CD4-positive, CD25-positive, alpha-beta regulatory T cell (primary cell): ENCODE data around the gene SERINC5. TPM values are rescaled to one million over a fixed set of nuclear protein-coding genes. Genes with fewer than 3 reads are reported as not detected.

Experiments
- ATAC-seq, 2 donors: fragments of 150-1000 bp; cut with Tn5 transposase; one replicate each; pipeline ENCODE4 v1.10.0; 2021; ENCODE audit warnings: low read depth in 2 of 2, moderate number of reproducible peaks in 2 of 2, moderate library complexity in 1 of 2
- DNase-seq, 3 donors: peaks; one replicate each; pipeline versions ENCODE4 v3.0.0 to v3.0.0-alpha.2; 2012 to 2022; ENCODE audit warnings: mixed read lengths in 1 of 3
- H3K27ac ChIP-seq: one replicate; pipeline ENCODE4 v1.7.0; 2013; ENCODE audit warnings: mild to moderate bottlenecking, low read length; ENCODE audit not compliant: insufficient read depth, poor library complexity, severe bottlenecking
- H3K27me3 ChIP-seq: one replicate; pipeline ENCODE4 v1.7.0; 2013; ENCODE audit warnings: low read length; ENCODE audit not compliant: control insufficient read depth, insufficient read depth
- H3K36me3 ChIP-seq: one replicate; pipeline ENCODE4 v1.7.0; 2013; ENCODE audit warnings: mild to moderate bottlenecking, low read length, moderate library complexity; ENCODE audit not compliant: control insufficient read depth, insufficient read depth
- H3K4me1 ChIP-seq: 2 replicates; pipeline ENCODE4 v1.7.0; 2013; ENCODE audit warnings: mild to moderate bottlenecking, low read length; ENCODE audit not compliant: insufficient read depth, control insufficient read depth, poor library complexity, severe bottlenecking
- H3K4me3 ChIP-seq: one replicate; pipeline ENCODE4 v1.7.0; 2013; ENCODE audit warnings: low read depth, mild to moderate bottlenecking, low read length, moderate library complexity
- H3K9me3 ChIP-seq, 2 experiments: 1 replicate in 1 of 2; 2 replicates in 1 of 2; pipeline ENCODE4 v1.7.0; 2013; ENCODE audit warnings: low read length in 2 of 2, mild to moderate bottlenecking in 1 of 2, moderate library complexity in 1 of 2; ENCODE audit not compliant: control insufficient read depth in 2 of 2
- H3K27ac Mint-ChIP-seq, 3 donors: one replicate each; pipeline ENCODE4 v1.8.0; 2020 to 2022; ENCODE audit warnings: mild to moderate bottlenecking in 3 of 3, mixed read lengths in 3 of 3, moderate library complexity in 2 of 3
- H3K27me3 Mint-ChIP-seq: one replicate; pipeline ENCODE4 v1.8.0; 2022; ENCODE audit warnings: mild to moderate bottlenecking, mixed read lengths
- H3K36me3 Mint-ChIP-seq: one replicate; pipeline ENCODE4 v1.8.0; 2020; ENCODE audit warnings: mixed read lengths
- H3K4me1 Mint-ChIP-seq, 4 donors: one replicate each; pipeline ENCODE4 v1.8.0; 2020 to 2022; ENCODE audit warnings: mixed read lengths in 4 of 4, mild to moderate bottlenecking in 1 of 4
- H3K4me3 Mint-ChIP-seq, 4 donors: one replicate each; pipeline ENCODE4 v1.8.0; 2020 to 2022; ENCODE audit warnings: mild to moderate bottlenecking in 4 of 4, mixed read lengths in 4 of 4, moderate library complexity in 3 of 4
- H3K9me3 Mint-ChIP-seq, 7 donors: one replicate each; pipeline ENCODE4 v1.8.0; 2020 to 2022; ENCODE audit warnings: mixed read lengths in 7 of 7, mild to moderate bottlenecking in 3 of 7, moderate library complexity in 2 of 7
- polyA plus RNA-seq, 4 donors: library from polyadenylated mRNA; unstranded; fragments of 300-500 nt; fragmentation: Illumina TruSeq; gene quantifications; one replicate each; pipeline ENCODE4 v1.2.3, GENCODE V29; 2021
- total RNA-seq: library from RNA; stranded (reverse); gene quantifications from one replicate; pipeline ENCODE4 v1.2.3, GENCODE V29; 2022

SERINC5 gene
- total and polyA plus RNA-seq, 5 donors from 2014 or later = 12.7 to 80.3 (median 16.9) TPM

DNA sequence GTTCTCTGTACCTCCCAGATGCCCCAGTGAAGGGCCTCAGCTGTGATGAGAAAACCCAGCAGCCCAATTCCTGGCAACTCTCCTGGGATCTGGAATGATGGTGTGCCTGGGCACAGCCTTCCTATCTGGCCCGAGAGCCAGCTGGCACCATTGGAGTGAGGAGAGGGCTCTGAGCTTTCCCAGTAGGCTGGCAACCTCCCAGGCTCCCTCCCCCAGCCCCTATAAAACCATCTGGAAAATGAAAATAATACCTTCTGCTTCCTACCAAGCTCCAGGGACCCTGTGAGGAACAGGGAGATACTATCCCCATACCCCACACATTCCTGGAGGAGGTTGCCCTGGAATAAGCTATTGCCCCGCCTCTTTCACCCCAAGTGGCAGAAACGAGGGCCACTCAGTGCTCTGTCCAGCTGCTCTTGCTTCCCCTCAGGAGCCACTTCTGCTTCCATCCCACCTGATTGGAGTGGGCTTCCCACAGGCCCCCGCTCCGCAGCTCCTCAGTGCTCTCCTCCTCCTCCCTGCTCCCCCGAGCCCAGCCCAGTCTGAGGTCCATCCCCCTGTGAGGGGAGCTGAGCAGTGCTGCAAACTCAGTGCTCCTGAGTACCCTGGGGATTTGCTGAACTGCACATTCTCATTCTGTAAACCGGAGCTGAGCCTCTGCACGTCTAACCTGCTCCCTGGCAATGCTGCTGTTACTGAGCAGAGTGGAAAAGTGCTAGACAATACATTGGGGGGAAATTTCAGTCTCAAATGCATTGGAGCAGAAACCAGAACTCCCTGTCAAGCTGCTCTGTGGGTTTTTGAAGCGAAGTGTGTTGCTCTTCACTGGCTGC is 146.0 kb downstream of the SERINC5 start:
- Histone ChIP-seq H3K36me3 (no peaks in the 10 kb centered on the region), H3K4me3 (no peak overlapping the region), H3K9me3 (no peaks in the 10 kb centered on the region), H3K27ac (no peak overlapping the region), H3K27me3 (no peaks in the 10 kb centered on the region), H3K4me1 (no peaks in the 10 kb centered on the region)
- ATAC-seq (no peak), DNase-seq (no peak)
- Mint-ChIP-seq H3K27ac (peak overlapping the region in 1 of 3 donors; percentile 47), H3K4me1 (peaks cover 0 to 17% (median 14%) of the 10 kb centered on the region in 4 donors), H3K4me3 (no peak overlapping the region), H3K36me3 (peaks cover 39% of the 10 kb centered on the region), H3K27me3 (no peaks in the 10 kb centered on the region), H3K9me3 (peaks cover 0 to 5% (median 2%) of the 10 kb centered on the region in 7 donors)

- no peak overlapping the region for H3K4me3 ChIP-seq
- no peaks in the 10 kb centered on the region for H3K36me3 ChIP-seq
- peaks cover 18% of the 10 kb centered on the region for H3K36me3 Mint-ChIP-seq
- no peaks in the 10 kb centered on the region for H3K4me1 ChIP-seq
- no peaks in the 10 kb centered on the region for H3K27me3 ChIP-seq
- H3K9me3 ChIP-seq = no peaks in the 10 kb centered on the region
- H3K4me3 Mint-ChIP-seq = no peak overlapping the region
- ATAC-seq = no peak
- H3K9me3 Mint-ChIP-seq = peaks cover 0 to 2% (median 0%) of the 10 kb centered on the region in 7 donors
- no peak for DNase-seq
- H3K27me3 Mint-ChIP-seq = no peaks in the 10 kb centered on the region
- no peak overlapping the region for H3K27ac Mint-ChIP-seq
- H3K4me1 Mint-ChIP-seq = peaks cover 0 to 17% (median 4%) of the 10 kb centered on the region in 4 donors
- H3K27ac ChIP-seq = no peak overlapping the region
Measured at GRCh38 chr5:80106916-80107315, 148.9 kb downstream of the SERINC5 start.

DNA sequence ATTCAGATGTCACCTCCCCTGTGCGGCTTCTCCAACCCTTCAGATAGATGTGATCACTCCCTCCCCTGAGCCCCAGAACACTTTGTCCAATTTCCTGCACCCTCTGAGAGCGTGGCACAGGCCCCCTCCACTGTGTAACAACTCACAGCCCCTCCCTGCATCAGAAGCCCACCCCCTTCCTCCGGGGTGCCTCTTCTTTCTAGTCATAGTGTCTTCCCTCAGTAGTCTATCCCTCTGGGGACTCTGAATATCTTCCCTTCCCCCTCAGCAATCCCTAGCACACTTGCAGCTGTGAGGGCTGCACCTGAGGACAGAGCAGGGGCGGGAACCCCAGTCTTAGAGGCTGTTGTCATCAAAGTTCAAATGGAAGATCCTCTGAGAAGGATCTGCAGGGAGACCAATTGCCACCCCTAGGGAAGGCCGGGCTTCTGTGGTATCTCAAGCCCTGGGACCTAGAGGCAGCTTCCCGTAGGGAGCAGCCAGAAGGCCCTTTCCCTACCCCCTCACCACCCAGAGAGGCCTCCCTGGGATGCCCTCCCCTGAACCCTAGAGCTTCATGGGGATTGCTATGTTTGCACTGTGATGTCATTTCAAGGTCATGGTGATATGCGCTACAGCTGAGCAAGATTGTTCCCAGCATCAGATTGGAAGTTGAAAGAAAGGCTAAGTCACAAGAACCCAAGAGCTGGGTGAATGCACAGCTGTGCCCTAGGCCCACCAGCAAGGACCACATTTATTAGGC is 150.0 kb downstream of the SERINC5 start:
- no peak for ATAC-seq
- peaks cover 0 to 2% (median 0%) of the 10 kb centered on the region in 7 donors for H3K9me3 Mint-ChIP-seq

GRCh38 chr5:80103371-80103770 is 152.5 kb downstream of the SERINC5 start:
- H3K27ac Mint-ChIP-seq = peak overlapping the region in 1 of 3 donors; percentile 22

More for the DNA sequence above, 150.0 kb downstream of the SERINC5 start:
- Histone ChIP-seq H3K4me1 (no peaks in the 10 kb centered on the region), H3K27ac (no peak overlapping the region), H3K9me3 (no peaks in the 10 kb centered on the region), H3K27me3 (no peaks in the 10 kb centered on the region), H3K4me3 (no peak overlapping the region), H3K36me3 (no peaks in the 10 kb centered on the region)
- Mint-ChIP-seq H3K36me3 (peaks cover 11% of the 10 kb centered on the region), H3K4me3 (no peak overlapping the region), H3K27ac (peak overlapping the region in 2 of 3 donors; percentile 48 to 83), H3K27me3 (no peaks in the 10 kb centered on the region), H3K4me1 (peaks cover 2 to 10% (median 5%) of the 10 kb centered on the region in 4 donors)
- no peak for DNase-seq

GRCh38 chr5:80101993-80102392 is 153.9 kb downstream of the SERINC5 start:
- H3K4me3 ChIP-seq = no peak overlapping the region
- peak overlapping the region in 1 of 3 donors; percentile 49 for H3K27ac Mint-ChIP-seq
- H3K27me3 ChIP-seq = no peaks in the 10 kb centered on the region
- H3K27ac ChIP-seq = no peak overlapping the region
- H3K9me3 Mint-ChIP-seq = peaks cover 0 to 2% (median 0%) of the 10 kb centered on the region in 7 donors
- no peaks in the 10 kb centered on the region for H3K4me1 ChIP-seq
- ATAC-seq (no peak), DNase-seq (peak in 1 of 3 donors; percentile 55)
- no peaks in the 10 kb centered on the region for H3K36me3 ChIP-seq
- H3K4me3 Mint-ChIP-seq = no peak overlapping the region
- peaks cover 14% of the 10 kb centered on the region for H3K36me3 Mint-ChIP-seq
- H3K9me3 ChIP-seq = no peaks in the 10 kb centered on the region
- H3K27me3 Mint-ChIP-seq = no peaks in the 10 kb centered on the region
- H3K4me1 Mint-ChIP-seq = peaks cover 2 to 5% (median 3%) of the 10 kb centered on the region in 4 donors

More at GRCh38 chr5:80103371-80103770, 152.5 kb downstream of the SERINC5 start:
- peaks cover 2 to 5% (median 3%) of the 10 kb centered on the region in 4 donors for H3K4me1 Mint-ChIP-seq
- peaks cover 0 to 2% (median 0%) of the 10 kb centered on the region in 7 donors for H3K9me3 Mint-ChIP-seq
- H3K27me3 Mint-ChIP-seq = no peaks in the 10 kb centered on the region
- no peak for ATAC-seq
- H3K36me3 Mint-ChIP-seq = peaks cover 12% of the 10 kb centered on the region
- H3K4me3 Mint-ChIP-seq = no peak overlapping the region
- Histone ChIP-seq H3K36me3 (no peaks in the 10 kb centered on the region), H3K4me3 (no peak overlapping the region), H3K9me3 (no peaks in the 10 kb centered on the region), H3K27me3 (no peaks in the 10 kb centered on the region), H3K27ac (no peak overlapping the region), H3K4me1 (no peaks in the 10 kb centered on the region)
- DNase-seq = no peak

- DNase-seq = no peak
- no peaks in the 10 kb centered on the region for H3K9me3 Mint-ChIP-seq
- H3K4me1 ChIP-seq = peaks cover 5% of the 10 kb centered on the region
- H3K36me3 ChIP-seq = no peaks in the 10 kb centered on the region
- no peaks in the 10 kb centered on the region for H3K27me3 ChIP-seq
- H3K36me3 Mint-ChIP-seq = peaks cover 11% of the 10 kb centered on the region
- H3K4me3 Mint-ChIP-seq = no peak overlapping the region
- H3K27me3 Mint-ChIP-seq = no peaks in the 10 kb centered on the region
- H3K9me3 ChIP-seq = no peaks in the 10 kb centered on the region
- ATAC-seq = no peak
- no peak overlapping the region for H3K27ac ChIP-seq
- peaks cover 6 to 14% (median 10%) of the 10 kb centered on the region in 4 donors for H3K4me1 Mint-ChIP-seq
- no peak overlapping the region for H3K4me3 ChIP-seq
- H3K27ac Mint-ChIP-seq = peak overlapping the region in 2 of 3 donors; percentile 53 to 78
Measured at GRCh38 chr5:80097451-80097850, 158.4 kb downstream of the SERINC5 start.

GRCh38 chr5:80094236-80094738 is 161.6 kb downstream of the SERINC5 start:
- Mint-ChIP-seq H3K27ac (peak overlapping the region in 1 of 3 donors; percentile 75), H3K36me3 (peaks cover 11% of the 10 kb centered on the region)
- ATAC-seq = no peak

More at GRCh38 chr5:80094236-80094738, 161.6 kb downstream of the SERINC5 start:
- H3K4me3 ChIP-seq = no peak overlapping the region
- H3K27me3 ChIP-seq = no peaks in the 10 kb centered on the region
- H3K27me3 Mint-ChIP-seq = no peaks in the 10 kb centered on the region
- H3K36me3 ChIP-seq = no peaks in the 10 kb centered on the region
- peaks cover 14 to 17% (median 16%) of the 10 kb centered on the region in 4 donors for H3K4me1 Mint-ChIP-seq
- H3K9me3 ChIP-seq = no peaks in the 10 kb centered on the region
- H3K27ac ChIP-seq = no peak overlapping the region
- peaks cover 13% of the 10 kb centered on the region for H3K4me1 ChIP-seq
- H3K9me3 Mint-ChIP-seq = no peaks in the 10 kb centered on the region
- no peak overlapping the region for H3K4me3 Mint-ChIP-seq
- no peak for DNase-seq
